CD4-positive, alpha-beta T cell treated with Interleukin-6 at 100 ng/mL for 8 hours (primary cell): ENCODE measurements around the gene CXCL9.
"Not testable (repeated sequence)": the region's sequence is repeated elsewhere in the genome, so short reads cannot be mapped to it uniquely, and the experiment has no call there.

Source experiments
- DNase-seq: peaks from one replicate; pipeline ENCODE4 v3.0.0-alpha.2; 2020; ENCODE audit warnings: mixed read lengths, low spot score

CXCL9 gene

DNA sequence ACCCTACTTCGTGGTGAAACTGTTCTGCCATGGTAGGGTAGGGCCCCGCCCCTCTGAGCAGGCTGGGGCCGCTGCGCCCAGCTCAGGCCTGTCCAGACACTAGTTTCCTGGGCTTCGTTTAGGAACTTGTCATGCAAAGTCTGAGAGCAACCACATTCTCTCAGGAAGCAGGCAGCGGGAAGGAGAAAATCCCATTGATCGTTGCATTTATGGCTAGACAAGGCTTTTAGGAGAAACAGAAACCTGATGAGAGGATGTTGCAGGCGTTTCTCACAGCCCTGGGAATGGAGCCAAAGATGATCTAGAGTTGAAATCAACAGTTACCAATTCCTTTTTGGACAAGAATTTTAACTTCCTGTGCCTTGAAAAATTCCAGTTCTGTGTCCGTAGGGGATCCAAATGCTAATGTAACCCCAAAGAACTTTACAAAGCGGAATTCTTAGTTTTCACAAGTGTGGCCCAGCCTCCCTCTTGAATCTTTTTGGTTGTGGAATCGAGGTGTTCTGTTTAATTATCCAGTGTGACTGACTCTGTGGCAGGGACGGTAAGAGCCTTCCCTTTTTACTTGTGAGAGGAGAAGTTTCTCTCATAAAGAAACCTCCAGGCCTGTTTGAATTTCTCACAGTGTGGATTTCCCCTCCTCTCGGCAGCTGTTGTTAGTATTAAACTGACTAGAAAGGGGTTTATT lies 4.5 kb upstream of the CXCL9 start:
- no peak for DNase-seq

DNA sequence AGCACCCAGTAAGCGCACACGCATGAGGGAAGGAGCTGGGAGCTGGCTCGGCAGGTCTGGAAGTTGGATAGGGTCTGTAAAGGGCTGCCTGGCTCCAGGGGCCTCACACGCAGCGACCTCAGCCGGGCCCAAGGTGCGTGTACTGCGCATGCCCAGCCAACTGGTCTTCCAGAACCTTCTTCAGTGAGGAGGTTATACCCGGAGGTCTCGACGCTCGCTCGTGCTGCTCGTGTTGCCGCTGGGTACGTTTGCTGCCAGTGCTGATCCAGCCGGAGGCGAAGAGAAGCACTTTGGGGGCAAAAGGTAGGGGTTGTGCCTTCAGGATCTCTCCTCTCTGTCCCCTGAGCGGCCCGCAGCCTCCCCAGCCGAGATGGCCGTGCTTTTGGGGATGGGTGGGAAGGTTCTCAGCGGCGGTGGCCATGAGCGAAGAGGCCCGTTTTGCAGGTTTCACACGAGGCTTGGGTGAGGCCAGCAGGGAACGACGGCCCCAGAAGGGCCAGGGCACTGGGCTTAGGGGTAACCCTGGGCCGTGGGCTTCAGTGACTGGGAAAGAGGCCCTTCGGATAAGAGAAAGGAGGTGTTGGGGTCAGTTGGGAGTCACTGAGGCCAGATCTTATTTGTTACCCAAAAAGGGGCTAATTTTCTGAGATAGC lies 3.8 kb upstream of the CXCL9 start:
- DNase-seq, result no peak

DNA sequence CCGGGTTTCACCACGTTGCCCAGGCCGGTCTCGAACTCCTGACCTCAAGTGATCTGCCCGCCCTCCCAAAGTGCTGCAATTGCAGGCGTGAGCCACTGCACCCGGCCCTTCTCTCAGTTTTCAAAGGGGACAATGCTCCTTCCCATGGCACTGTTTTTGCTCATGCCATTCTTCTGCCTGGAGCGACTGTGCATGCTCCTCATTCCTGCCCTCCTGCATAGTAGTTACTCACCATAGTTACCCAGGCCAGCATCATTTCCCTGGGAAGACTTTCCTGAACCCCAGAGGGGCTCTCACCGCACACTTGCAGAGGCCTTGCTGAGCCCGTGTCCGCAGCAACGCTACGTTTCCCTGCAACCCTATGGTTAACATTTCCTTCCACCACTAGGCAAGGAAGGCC lies 3.3 kb upstream of the CXCL9 start:
- DNase-seq, result no peak

- DNase-seq, result no peak
Observed at GRCh38 chr4:76009311-76009710, 2.0 kb upstream of the CXCL9 start.

DNA sequence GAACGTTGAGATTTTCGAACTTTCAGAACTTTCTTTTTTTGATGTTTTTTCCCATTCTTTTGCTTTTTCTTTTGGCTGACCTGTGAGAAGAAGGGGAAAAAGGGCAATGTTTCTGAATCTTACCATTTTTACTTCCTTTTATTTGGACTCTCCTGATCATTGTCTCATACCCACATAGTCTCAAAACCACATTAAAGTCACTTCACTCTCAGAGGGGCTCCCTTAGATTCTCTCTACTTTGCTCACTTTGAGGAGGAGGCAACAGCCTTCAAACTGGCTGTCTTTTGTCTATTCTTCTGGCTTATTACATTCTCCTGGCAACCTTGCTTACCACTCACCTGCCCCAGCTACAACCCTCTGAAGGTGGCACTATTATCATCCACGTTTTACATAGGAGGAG lies 3.7 kb downstream of the CXCL9 start:
- no peak for DNase-seq

DNA sequence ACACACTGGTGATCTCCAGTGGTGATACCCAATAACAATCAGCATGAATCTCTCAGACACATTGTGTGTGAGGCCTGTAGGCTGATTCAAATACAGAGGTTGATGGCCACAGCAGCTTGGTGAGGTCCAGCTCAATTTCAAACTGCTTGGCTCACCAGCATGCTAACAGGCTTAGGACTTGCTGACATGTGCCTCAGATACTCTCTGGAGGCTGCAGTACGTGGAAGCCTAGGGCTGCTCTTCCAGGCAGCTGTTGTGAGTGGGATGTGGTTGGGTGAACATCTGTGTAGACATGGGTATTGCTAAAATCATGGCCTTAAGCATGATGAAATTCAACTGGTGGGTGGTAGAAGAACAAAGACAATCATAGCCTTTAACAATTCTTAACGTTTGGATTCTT lies 4.3 kb downstream of the CXCL9 start:
- no peak for DNase-seq

DNA sequence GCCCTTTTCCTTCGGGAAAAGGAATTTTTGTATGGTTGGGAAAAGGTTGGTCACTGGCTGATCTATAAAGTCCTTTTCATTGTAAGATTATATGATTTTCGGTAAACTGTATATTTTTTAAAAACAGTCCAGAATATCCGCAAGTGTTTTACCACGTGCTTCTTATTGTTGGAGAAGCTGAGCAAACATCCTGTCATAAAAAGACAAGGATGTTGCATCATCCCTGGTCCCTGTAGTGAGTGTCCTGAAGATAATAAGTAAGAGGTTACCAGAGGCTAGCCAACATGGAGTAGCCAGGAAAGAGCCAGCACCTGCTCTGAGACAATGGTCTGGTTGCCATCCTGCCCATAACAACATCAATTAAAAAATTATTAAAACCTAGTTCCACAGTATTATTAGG lies 5.1 kb downstream of the CXCL9 start:
- no peak for DNase-seq

GRCh38 chr4:76001700-76002099 lies 5.6 kb downstream of the CXCL9 start:
- no peak for DNase-seq

DNA sequence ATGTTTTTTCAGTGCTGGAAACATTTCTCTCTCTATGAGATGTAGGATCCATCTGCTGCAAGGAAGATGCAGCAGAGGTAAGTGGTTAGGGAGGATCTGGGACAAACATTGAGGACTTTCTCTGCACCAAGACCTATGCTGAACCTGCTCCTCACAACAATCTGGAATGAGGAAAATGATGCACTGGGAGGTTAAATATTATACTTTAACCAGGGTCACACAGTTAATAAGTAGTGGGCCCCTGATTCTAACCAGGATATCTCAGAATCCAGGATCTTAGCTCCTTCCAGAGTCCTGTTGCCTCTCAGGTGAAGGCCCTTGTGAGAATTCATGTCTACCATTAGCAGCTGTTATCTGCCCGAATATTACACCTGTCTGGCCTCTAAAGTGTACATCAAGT lies 7.0 kb downstream of the CXCL9 start:
- no peak for DNase-seq

GRCh38 chr4:75998525-75999147 lies 8.7 kb downstream of the CXCL9 start:
- DNase-seq, result not testable (repeated sequence)

DNA sequence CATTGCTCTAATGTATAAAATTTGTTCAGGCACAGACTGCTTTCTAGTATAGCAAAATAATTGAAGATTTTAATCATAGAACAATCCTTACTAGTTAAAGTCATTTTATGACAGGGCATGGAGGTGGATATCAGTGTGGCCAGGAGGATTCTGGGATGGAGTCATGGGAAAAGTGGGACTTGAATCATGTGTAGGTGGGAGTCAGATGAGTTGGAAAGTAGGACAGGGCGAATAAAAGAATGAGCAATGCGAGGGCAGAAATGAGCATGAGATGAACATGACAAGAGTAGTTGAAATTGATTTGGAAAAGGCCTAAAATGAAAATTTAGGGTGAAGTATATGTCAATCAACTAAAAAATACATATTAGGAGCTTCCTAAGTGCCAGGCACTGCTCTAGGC lies 9.4 kb downstream of the CXCL9 start:
- DNase-seq, result no peak

DNA sequence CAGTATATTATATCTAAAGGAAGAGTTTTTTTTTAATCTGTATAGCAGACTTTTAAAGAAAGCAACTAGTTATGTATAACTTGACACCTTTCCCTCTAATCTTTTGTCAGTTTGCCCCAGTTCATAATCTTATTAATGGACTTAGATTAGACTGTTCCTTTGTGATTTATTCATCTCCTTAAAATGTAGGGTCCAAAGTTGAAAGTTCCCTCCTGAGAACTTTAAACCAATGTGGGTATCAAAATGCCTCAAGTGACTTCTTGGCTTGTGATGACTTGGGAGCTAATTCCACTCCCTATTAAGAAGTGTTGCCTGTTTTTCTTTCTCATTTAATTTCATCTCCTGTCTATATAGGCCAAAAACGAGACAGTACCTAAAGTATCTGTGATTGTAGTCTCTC lies 10.2 kb downstream of the CXCL9 start:
- DNase-seq, result no peak

DNA sequence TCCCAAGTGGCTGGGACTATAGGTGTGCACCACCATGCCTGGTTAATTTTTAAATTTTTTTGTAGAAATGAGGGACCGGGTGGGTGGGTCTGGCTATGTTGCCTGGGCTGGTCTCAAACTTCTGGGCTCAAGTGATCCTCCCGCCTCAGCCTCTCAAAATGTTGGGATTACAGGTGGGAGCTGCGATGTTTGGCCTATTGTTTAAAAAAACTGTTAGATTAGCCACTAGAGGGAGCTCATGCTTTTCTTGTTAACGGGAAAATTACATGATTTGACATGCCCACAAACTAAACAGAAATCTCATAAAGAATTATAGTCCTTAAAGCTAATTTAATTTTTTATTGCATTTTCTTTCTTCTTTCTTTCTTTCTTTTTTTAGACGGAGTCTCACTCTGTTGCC lies 11.6 kb downstream of the CXCL9 start:
- DNase-seq, result peak; percentile 49

GRCh38 chr4:75992462-75992861 lies 14.8 kb downstream of the CXCL9 start:
- no peak for DNase-seq

DNA sequence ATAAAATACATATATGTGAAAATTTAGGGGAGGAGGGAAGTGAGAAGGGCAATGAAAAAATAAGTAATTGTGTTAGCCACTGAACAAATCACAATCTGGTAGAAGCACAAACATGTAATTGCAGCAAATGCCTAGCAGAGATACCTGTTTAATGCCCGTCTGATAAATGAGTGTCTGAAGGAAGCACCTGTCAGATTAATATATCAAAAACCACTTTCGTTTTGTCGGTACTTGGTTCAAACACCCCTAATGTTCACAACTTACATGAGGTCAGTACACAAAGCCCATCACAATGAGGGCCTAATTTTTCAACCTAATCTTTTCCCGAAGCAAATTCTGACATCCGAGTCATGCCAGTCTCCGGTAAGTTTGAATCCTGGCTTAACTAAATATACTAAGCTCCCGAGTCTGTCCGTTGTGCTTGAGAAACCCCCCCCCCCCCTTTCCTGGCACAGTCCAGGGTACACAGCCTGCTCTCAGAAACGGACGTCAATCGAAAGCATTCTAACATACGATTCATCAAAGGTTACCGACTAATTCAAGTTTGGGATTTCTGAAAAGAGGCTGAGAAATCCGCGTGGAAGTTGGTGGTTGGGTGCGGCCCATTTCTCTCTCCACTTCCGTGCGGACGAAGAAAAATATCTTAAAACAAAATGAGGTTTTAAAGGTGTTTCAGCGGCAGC lies 17.3 kb downstream of the CXCL9 start:
- no peak for DNase-seq

DNA sequence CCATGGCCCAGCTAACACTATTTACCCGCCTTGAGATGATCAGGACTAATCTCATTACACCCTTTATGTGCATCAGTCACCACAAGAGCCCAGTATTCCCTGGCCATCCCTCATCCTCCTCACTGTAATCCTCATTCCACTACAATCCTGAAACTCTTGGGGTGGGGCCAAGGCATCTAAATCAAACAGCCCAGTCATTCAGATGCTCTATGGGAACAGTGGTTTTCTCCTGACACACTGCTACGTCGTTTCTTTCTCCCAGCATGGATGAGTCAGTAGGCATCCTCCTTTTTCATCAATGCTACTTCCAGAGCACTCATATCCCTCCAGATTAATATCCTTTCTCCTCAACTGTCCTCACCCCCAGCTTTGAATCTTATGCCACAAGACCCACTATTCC lies 22.2 kb downstream of the CXCL9 start:
- no peak for DNase-seq

- no peak for DNase-seq
Observed at GRCh38 chr4:75980576-75980975, 26.7 kb downstream of the CXCL9 start.

- DNase-seq, result no peak
Observed at GRCh38 chr4:75976177-75976576, 31.1 kb downstream of the CXCL9 start.

DNA sequence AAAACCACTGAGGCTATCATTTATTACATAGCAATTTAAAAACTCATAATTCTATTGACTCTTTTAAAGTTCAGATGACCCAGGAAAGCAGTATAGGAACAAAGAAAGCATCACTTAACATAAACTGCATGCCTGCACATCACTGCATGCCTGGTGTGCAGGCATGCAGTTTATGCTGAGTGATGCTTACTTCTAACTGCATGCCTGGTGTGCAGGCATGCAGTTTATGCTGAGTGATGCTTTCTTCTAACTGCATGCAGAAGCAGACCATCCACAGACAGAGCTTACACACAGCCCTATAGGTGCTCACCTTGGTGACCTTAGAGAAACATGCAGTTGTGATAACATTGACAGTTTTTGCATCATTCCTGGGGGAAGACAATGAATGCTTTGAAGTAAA lies 33.5 kb downstream of the CXCL9 start:
- no peak for DNase-seq

- no peak for DNase-seq
Observed at GRCh38 chr4:75968084-75968483, 39.2 kb downstream of the CXCL9 start.

- DNase-seq, result no peak
Observed at GRCh38 chr4:75963558-75963957, 43.8 kb downstream of the CXCL9 start.

GRCh38 chr4:75962072-75962471 lies 45.2 kb downstream of the CXCL9 start:
- DNase-seq, result not testable (repeated sequence)

DNA sequence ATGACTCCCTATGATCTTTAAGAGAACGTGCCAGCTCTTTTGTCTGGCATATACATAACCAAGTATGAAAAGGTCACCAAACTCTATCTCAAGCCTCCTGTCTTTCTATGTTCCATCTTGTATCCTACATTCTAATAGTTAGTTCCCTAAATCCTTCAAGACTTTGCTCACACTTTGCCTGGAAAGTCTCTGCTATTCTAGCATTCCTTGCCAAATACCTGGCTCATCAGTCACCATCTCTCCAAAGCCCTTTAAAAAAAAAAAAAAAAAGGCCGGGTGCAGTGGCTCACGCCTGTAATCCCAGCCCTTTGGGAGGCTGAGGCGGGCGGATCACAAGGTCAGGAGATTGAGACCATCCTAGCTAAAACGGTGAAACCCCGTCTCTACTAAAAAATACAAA lies 48.8 kb downstream of the CXCL9 start:
- DNase-seq, result not testable (repeated sequence)
